NB4 (cell line): Measurements from ENCODE around the gene CADM3.

Experiments
- DNase-seq: peaks from one replicate; pipeline ENCODE4 v3.0.0; 2010; ENCODE audit warnings: low read depth
- H3K4me3 ChIP-seq: one replicate; pipeline ENCODE4 v1.5.1; 2011; ENCODE audit warnings: mild to moderate bottlenecking, low read depth, low read length, moderate library complexity
- CTCF ChIP-seq: IDR thresholded peaks from one replicate; pipeline ENCODE4 v1.5.1; 2012; ENCODE audit warnings: low read depth, low read length
- MAX ChIP-seq: IDR thresholded peaks from 2 replicates; pipeline ENCODE4 v1.6.1; 2011; ENCODE audit warnings: low read depth, low read length
- MYC ChIP-seq: IDR thresholded peaks from 2 replicates; pipeline ENCODE4 v1.6.1; 2011; ENCODE audit warnings: low read depth, low read length
- POLR2A ChIP-seq: IDR thresholded peaks from 2 replicates; pipeline ENCODE4 v1.6.1; 2011; ENCODE audit warnings: mild to moderate bottlenecking; ENCODE audit not compliant: insufficient read length; ENCODE audit errors: extremely low read depth

The CADM3 gene

GRCh38 chr1:159152031-159152430 is 19.4 kb upstream of the CADM3 start:
- TF ChIP-seq POLR2A (no peak), MAX (no peak), CTCF (no peak), MYC (no peak)
- DNase-seq, result no peak
- H3K4me3 ChIP-seq, result no peak overlapping the region

GRCh38 chr1:159161001-159161718 is 10.3 kb upstream of the CADM3 start:
- no peak overlapping the region for H3K4me3 ChIP-seq
- DNase-seq, result peak; percentile 69
- TF ChIP-seq CTCF, result peak; percentile 94
- no peak for TF ChIP-seq MYC
- no peak for TF ChIP-seq POLR2A

- DNase-seq, result no peak
- no peak overlapping the region for H3K4me3 ChIP-seq
- TF ChIP-seq MAX (no peak), MYC (no peak), CTCF (no peak), POLR2A (no peak)
Observed at GRCh38 chr1:159161719-159162026, 9.7 kb upstream of the CADM3 start.

- no peak overlapping the region for H3K4me3 ChIP-seq
- no peak for TF ChIP-seq CTCF
- TF ChIP-seq MYC, result no peak
- no peak for TF ChIP-seq MAX
- TF ChIP-seq POLR2A, result no peak
- peak; percentile 39 for DNase-seq
Observed at GRCh38 chr1:159162516-159163265, 8.7 kb upstream of the CADM3 start.

- no peak overlapping the region for H3K4me3 ChIP-seq
- TF ChIP-seq POLR2A, result no peak
- no peak for TF ChIP-seq MAX
- TF ChIP-seq MYC, result no peak
- TF ChIP-seq CTCF, result no peak
- DNase-seq, result no peak
Observed at GRCh38 chr1:159163614-159164228, 7.7 kb upstream of the CADM3 start.
